ENCODE results near the gene CACNA1F. TPM values are rescaled to one million over a fixed set of nuclear protein-coding genes. Genes with fewer than 3 reads are reported as not detected.

CACNA1F gene
- total and polyA plus RNA-seq, 4 experiments from 2014 or later = 0.03 to 1.3 (median 1.2) TPM; not detected in 1

DNA sequence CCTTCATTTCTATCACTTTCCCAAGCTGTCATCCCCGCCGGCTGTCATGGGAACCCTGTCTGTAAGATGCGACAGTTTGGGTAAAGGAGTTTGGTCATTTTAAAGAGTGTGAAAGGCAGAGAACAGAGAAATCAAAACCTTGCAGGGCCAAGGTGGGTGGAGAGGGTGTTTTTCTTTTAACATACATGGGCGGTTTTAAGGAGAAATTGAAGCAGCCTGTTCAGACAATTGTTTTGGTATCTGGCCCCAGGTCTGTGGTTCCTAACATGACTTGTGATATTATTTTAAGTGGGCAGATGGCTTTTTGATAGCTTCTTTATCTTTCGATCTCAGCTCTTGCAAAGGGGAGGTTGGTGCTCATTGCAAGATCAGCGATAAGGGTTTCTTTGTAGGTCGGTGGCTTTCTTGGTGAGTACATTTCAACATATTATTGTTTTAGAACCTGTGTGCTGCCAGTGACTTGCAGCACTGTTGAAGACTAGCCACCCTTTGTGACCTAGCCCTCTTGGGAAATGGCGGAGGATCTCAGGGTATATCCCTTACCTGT is 40.1 kb upstream of the CACNA1F start:
- peak overlapping the region; percentile 70 to 88 (median 80) for H3K4me3 Mint-ChIP-seq
- Histone ChIP-seq H3K36me3 (ENCODE audit: insufficient read depth, low read length) (no peaks in the 10 kb centered on the region), H3K4me1 (ENCODE audit: insufficient read depth, low read length) (peaks cover 83% of the 10 kb centered on the region), H3K27me3 (ENCODE audit: insufficient read depth, low read length) (no peaks in the 10 kb centered on the region), H3K4me3 (ENCODE audit: low read length in 2 of 2) (peak overlapping the region; percentile 29 to 68), H3K9me3 (ENCODE audit: control insufficient read depth in 1 of 2, low read length in 2 of 2) (no peaks in the 10 kb centered on the region), H3K27ac (ENCODE audit: low read depth, low read length) (peak overlapping the region; percentile 31)
- H3K4me1 Mint-ChIP-seq = peaks cover 54 to 90% (median 72%) of the 10 kb centered on the region in 4 donors
- peaks cover 0 to 2% (median 0%) of the 10 kb centered on the region in 8 donors for H3K9me3 Mint-ChIP-seq
- peak overlapping the region; percentile 79 to 92 (median 84) for H3K27ac Mint-ChIP-seq
- ChIA-PET CTCF (ENCODE audit: partially characterized antibody) (interaction anchor here (1.1 to 3.4 kb wide), 3 partner anchors 18 to 80 kb away, joined by 3 to 15 read pairs (median 7); no protein-coding TSS in a partner anchor), POLR2A (ENCODE audit: partially characterized antibody) (interaction anchor here (0.7 to 3.2 kb wide), 20 partner anchors 8 to 605 kb away, joined by 3 to 17 read pairs (median 6); partner anchors contain the start of genes CCDC22, FOXP3 and PLP2)
- intact Hi-C loops (cut with micrococcal nuclease) = loop anchor here (5.0 kb wide), 1 partner anchor 34 kb away; no protein-coding TSS in a partner anchor
- DNase-seq = peak; percentile 73 to 80 (median 79)
- H3K27me3 Mint-ChIP-seq = no peaks in the 10 kb centered on the region
- peaks cover 12 to 14% of the 10 kb centered on the region in 2 donors for H3K36me3 Mint-ChIP-seq

DNA sequence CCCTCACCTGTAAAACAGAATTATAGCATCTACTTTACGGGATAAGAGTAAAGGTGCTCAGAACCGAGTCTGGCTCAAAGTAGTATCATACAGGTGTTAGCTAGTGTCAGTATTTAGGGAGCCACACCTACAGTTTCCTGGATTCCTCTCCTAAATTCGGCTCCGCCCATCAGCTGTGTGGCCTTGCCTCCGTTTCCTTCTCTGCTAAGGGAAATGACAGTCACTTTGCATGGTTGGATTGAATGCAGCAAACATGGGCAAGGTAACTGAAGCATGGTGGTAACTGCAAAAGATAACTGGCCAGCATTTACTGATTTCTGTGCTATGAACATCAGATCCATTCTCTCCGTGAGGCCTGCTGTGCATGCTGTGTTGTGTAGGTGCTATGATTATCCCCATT is 39.3 kb upstream of the CACNA1F start:
- Mint-ChIP-seq H3K9me3 (peaks cover 0 to 2% (median 0%) of the 10 kb centered on the region in 8 donors), H3K36me3 (peaks cover 8 to 14% of the 10 kb centered on the region in 2 donors), H3K27me3 (no peaks in the 10 kb centered on the region), H3K27ac (peak overlapping the region; percentile 73 to 92 (median 91)), H3K4me1 (peaks cover 47 to 86% (median 69%) of the 10 kb centered on the region in 4 donors), H3K4me3 (peak overlapping the region; percentile 70 to 88 (median 80))
- Histone ChIP-seq H3K27ac (ENCODE audit: low read depth, low read length) (peak overlapping the region; percentile 95), H3K4me1 (ENCODE audit: insufficient read depth, low read length) (peaks cover 80% of the 10 kb centered on the region), H3K4me3 (ENCODE audit: low read length in 2 of 2) (peak overlapping the region; percentile 65 to 68), H3K9me3 (ENCODE audit: control insufficient read depth in 1 of 2, low read length in 2 of 2) (no peaks in the 10 kb centered on the region), H3K36me3 (ENCODE audit: insufficient read depth, low read length) (no peaks in the 10 kb centered on the region), H3K27me3 (ENCODE audit: insufficient read depth, low read length) (no peaks in the 10 kb centered on the region)
- ChIA-PET CTCF (ENCODE audit: partially characterized antibody) (interaction anchor here (1.1 to 3.4 kb wide), 3 partner anchors 19 to 80 kb away, joined by 3 to 15 read pairs (median 7); no protein-coding TSS in a partner anchor), POLR2A (ENCODE audit: partially characterized antibody) (interaction anchor here (0.9 to 3.2 kb wide), 17 partner anchors 9 to 589 kb away, joined by 3 to 17 read pairs (median 8); partner anchors contain the start of genes CCDC22, FOXP3, PLP2 and WAS)
- DNase-seq = peak in 3 of 5 donors; percentile 25 to 28 (median 26)
- intact Hi-C loops (cut with micrococcal nuclease) = loop anchor here (5.0 kb wide), 1 partner anchor 35 kb away; no protein-coding TSS in a partner anchor

DNA sequence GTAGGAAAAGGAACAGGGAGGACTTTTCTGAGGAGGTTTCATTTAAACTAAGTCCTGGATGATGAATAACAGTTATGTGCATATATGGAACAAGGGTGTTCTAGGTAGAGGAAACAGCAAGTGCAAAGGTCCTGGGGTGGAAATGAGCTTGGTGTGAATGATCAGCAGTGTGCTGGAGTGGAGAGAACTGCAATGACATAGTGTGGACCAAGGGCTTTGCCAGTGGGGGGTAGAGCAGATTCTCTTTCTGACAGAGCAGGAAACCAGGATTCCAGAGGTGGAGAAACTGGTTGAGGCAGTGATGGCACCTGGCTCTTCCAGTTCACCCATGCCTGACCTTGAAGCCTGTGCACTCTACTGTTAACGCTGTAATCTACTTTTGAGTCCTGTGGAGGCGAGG is 38.2 kb upstream of the CACNA1F start:
- H3K27ac Mint-ChIP-seq = peak overlapping the region; percentile 57 to 91 (median 84)
- H3K36me3 Mint-ChIP-seq = peaks cover 4 to 14% of the 10 kb centered on the region in 2 donors
- DNase-seq = no peak
- Histone ChIP-seq H3K4me1 (ENCODE audit: insufficient read depth, low read length) (peaks cover 69% of the 10 kb centered on the region), H3K9me3 (ENCODE audit: control insufficient read depth in 1 of 2, low read length in 2 of 2) (no peaks in the 10 kb centered on the region), H3K36me3 (ENCODE audit: insufficient read depth, low read length) (no peaks in the 10 kb centered on the region), H3K4me3 (ENCODE audit: low read length in 2 of 2) (peak overlapping the region; percentile 65 to 68), H3K27ac (ENCODE audit: low read depth, low read length) (peak overlapping the region; percentile 95), H3K27me3 (ENCODE audit: insufficient read depth, low read length) (no peaks in the 10 kb centered on the region)
- ChIA-PET CTCF (ENCODE audit: partially characterized antibody) (interaction anchor here (3.4 kb wide), 1 partner anchor 79 kb away, joined by 15 read pairs; no protein-coding TSS in a partner anchor), POLR2A (ENCODE audit: partially characterized antibody) (interaction anchor here (0.7 to 3.2 kb wide), 9 partner anchors 14 to 313 kb away, joined by 3 to 17 read pairs (median 4); partner anchors contain the start of gene CCDC22)
- no peaks in the 10 kb centered on the region for H3K27me3 Mint-ChIP-seq
- H3K9me3 Mint-ChIP-seq = peaks cover 0 to 3% (median 0%) of the 10 kb centered on the region in 8 donors
- intact Hi-C loops (cut with micrococcal nuclease) = loop anchor here (5.0 kb wide), 1 partner anchor 36 kb away; no protein-coding TSS in a partner anchor
- H3K4me3 Mint-ChIP-seq = peak overlapping the region; percentile 70 to 88 (median 78)
- H3K4me1 Mint-ChIP-seq = peaks cover 39 to 77% (median 61%) of the 10 kb centered on the region in 4 donors

DNA sequence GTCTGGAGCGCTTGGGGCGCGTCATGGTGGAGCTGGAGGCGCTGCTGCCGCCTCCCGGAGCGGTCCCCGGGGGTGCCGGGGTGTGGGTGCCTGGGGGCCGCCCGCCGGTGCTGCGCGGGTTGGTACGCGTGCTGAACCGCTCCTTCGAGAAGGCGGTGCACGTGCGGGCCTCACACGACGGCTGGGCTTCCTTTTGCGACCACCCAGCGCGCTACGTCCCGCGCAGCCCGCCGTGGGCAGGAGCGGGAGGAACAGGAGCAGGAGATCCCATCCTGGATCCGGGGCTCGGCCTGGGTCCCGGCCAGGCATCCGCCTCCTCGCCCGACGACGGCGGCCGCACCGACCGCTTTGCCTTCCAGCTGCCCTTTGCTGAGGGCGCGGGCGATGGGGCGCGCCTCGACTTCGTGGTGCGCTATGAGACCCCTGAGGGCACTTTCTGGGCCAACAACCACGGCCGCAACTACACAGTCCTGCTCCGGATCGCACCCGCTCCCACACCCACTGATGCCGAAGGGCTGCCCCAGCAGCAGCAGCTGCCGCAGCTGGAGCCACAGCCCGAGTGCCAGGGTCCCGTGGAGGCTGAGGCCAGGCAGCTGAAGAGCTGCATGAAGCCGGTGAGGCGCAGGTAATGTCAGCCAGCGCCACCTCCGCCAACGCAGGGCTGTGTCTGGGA is 37.2 kb upstream of the CACNA1F start:
- no peak for DNase-seq
- Mint-ChIP-seq H3K27me3 (no peaks in the 10 kb centered on the region), H3K9me3 (peaks cover 0 to 3% (median 0%) of the 10 kb centered on the region in 8 donors), H3K27ac (peak overlapping the region in 5 of 7 donors; percentile 73 to 91 (median 85)), H3K4me1 (peaks cover 33 to 67% (median 53%) of the 10 kb centered on the region in 4 donors), H3K36me3 (peaks cover 4 to 14% of the 10 kb centered on the region in 2 donors), H3K4me3 (peak overlapping the region; percentile 70 to 88 (median 78))
- H3K4me1 ChIP-seq (ENCODE audit: insufficient read depth, low read length) = peaks cover 59% of the 10 kb centered on the region
- ChIA-PET POLR2A (ENCODE audit: partially characterized antibody) (interaction anchor here (0.6 to 3.5 kb wide), 4 partner anchors 35 to 104 kb away, joined by 3 to 28 read pairs (median 6); partner anchors contain the start of gene CCDC22), CTCF (ENCODE audit: partially characterized antibody) (interaction anchor here (3.4 kb wide), 1 partner anchor 78 kb away, joined by 15 read pairs; no protein-coding TSS in a partner anchor)
- H3K9me3 ChIP-seq (ENCODE audit: control insufficient read depth in 1 of 2, low read length in 2 of 2) = no peaks in the 10 kb centered on the region
- H3K36me3 ChIP-seq (ENCODE audit: insufficient read depth, low read length) = no peaks in the 10 kb centered on the region
- H3K27me3 ChIP-seq (ENCODE audit: insufficient read depth, low read length) = no peaks in the 10 kb centered on the region
- intact Hi-C loops (cut with micrococcal nuclease) = loop anchor here (5.0 kb wide), 1 partner anchor 37 kb away; no protein-coding TSS in a partner anchor
- peak overlapping the region; percentile 23 to 68 for H3K4me3 ChIP-seq (ENCODE audit: low read length in 2 of 2)
- peak overlapping the region; percentile 95 for H3K27ac ChIP-seq (ENCODE audit: low read depth, low read length)

DNA sequence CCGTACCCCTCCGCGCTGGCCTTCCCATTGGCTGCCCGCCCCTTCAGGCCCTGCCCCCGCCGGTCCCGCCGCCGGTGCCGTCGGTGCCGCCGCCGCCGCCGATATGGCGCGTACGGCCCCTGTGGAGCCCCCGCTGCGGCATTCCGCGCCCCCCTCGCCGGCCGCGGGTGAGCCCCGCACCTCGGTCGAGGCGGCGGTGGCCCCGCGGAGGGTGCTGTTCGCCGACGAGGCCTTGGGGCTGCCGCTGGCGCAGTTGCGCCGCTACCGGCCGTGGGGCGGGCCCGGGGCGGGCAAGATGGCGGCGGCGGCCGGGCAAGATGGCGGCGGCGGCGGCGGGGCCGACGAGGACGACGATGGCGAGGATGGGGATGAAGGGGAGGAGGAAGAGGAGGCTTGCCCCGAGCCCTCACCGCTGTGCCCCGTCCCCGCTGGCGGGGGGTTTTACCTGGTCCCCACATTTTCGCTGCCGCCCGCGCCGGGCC is 36.7 kb upstream of the CACNA1F start, which contains the start of gene PPP1R3F:
PPP1R3F (plus strand) TSS at position 27 of the 482 bp plus-strand sequence; CDS start at position 104, 77 bp downstream.
- H3K27ac ChIP-seq (ENCODE audit: low read depth, low read length) = peak within 1 kb of the TSS; percentile 95
- peak within 1 kb of the TSS; percentile 99 to 100 (median 100) for H3K27ac Mint-ChIP-seq
- peaks cover 27 to 66% (median 50%) of the 10 kb centered on the region in 4 donors for H3K4me1 Mint-ChIP-seq
- no peaks in the 10 kb centered on the region for H3K9me3 ChIP-seq (ENCODE audit: control insufficient read depth in 1 of 2, low read length in 2 of 2)
- peaks cover 54% of the 10 kb centered on the region for H3K4me1 ChIP-seq (ENCODE audit: insufficient read depth, low read length)
- peak within 1 kb of the TSS; percentile 89 to 99 (median 95) for H3K4me3 Mint-ChIP-seq
- H3K27me3 Mint-ChIP-seq = no peaks in the 10 kb centered on the region
- peak in 1 of 5 donors; percentile 53 for DNase-seq
- intact Hi-C loops (cut with micrococcal nuclease) = loop anchor here (1.0 to 10.0 kb wide), 6 partner anchors 35 to 468 kb away; partner anchors contain the start of genes CCDC22, HDAC6, PRAF2 and SYP
- H3K36me3 Mint-ChIP-seq = peaks cover 4 to 13% of the 10 kb centered on the region in 2 donors
- POLR2A ChIA-PET (ENCODE audit: partially characterized antibody) = interaction anchor here (0.6 to 3.5 kb wide), 13 partner anchors 10 to 312 kb away, joined by 3 to 36 read pairs (median 5); partner anchors contain the start of genes CCDC22 and PLP2
- peak within 1 kb of the TSS; percentile 65 to 68 for H3K4me3 ChIP-seq (ENCODE audit: low read length in 2 of 2)
- H3K36me3 ChIP-seq (ENCODE audit: insufficient read depth, low read length) = no peaks in the 10 kb centered on the region
- peaks cover 0 to 3% (median 0%) of the 10 kb centered on the region in 8 donors for H3K9me3 Mint-ChIP-seq
- H3K27me3 ChIP-seq (ENCODE audit: insufficient read depth, low read length) = no peaks in the 10 kb centered on the region
- CTCF ChIA-PET (ENCODE audit: partially characterized antibody) = interaction anchor here (1.1 to 3.4 kb wide), 2 partner anchors 77 kb away, joined by 7 to 15 read pairs; no protein-coding TSS in a partner anchor

DNA sequence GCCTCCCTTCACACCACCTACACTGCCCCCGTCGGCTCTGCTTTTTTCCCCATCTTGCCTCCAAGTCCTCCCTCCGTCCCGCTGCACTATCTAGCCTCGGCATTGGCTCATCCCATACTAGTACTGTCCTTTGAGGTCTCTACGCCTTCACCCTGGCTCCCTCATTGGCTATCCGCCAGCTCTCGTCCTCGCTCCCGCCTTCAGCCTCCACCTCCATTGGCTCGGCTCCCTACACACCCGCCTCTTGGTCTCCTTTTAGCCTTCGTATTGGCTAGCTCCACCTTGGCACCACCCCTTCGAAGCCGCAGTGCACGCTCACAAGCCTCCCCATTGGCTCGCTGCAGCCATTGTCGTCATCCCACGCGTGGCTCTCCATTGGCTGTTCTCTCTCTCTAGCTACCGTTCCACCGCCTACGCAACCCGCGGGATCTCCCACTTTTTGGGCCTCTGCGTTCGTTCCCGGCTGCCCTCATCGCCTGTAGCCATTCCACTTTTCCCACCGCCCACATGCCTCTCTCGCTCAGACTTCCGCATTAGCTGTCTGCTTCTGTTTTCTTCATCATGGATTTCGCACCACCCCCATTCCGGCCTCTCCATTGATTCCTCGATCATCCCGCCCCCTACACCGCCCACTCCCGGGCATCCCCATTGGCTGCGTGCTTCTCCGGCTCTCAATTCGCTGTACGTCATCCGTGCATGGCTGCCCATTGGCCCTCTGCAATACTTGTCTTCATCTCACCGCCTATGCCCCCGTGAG is 36.0 kb upstream of the CACNA1F start:
- H3K27me3 Mint-ChIP-seq = no peaks in the 10 kb centered on the region
- POLR2A ChIA-PET (ENCODE audit: partially characterized antibody) = interaction anchor here (0.6 to 3.5 kb wide), 15 partner anchors 11 to 311 kb away, joined by 3 to 36 read pairs (median 4); partner anchors contain the start of genes CCDC22 and PLP2
- peaks cover 47% of the 10 kb centered on the region for H3K4me1 ChIP-seq (ENCODE audit: insufficient read depth, low read length)
- peak; percentile 92 to 98 (median 96) for DNase-seq
- CTCF ChIA-PET (ENCODE audit: partially characterized antibody) = interaction anchor here (0.7 to 1.1 kb wide), 3 partner anchors 77 to 113 kb away, joined by 3 to 7 read pairs (median 3); no protein-coding TSS in a partner anchor
- H3K9me3 Mint-ChIP-seq = peaks cover 0 to 3% (median 0%) of the 10 kb centered on the region in 8 donors
- H3K27ac Mint-ChIP-seq = peak overlapping the region; percentile 99 to 100 (median 100)
- H3K27me3 ChIP-seq (ENCODE audit: insufficient read depth, low read length) = no peaks in the 10 kb centered on the region
- no peaks in the 10 kb centered on the region for H3K9me3 ChIP-seq (ENCODE audit: control insufficient read depth in 1 of 2, low read length in 2 of 2)
- H3K27ac ChIP-seq (ENCODE audit: low read depth, low read length) = peak overlapping the region; percentile 95
- peak overlapping the region; percentile 89 to 99 (median 95) for H3K4me3 Mint-ChIP-seq
- peak overlapping the region; percentile 65 to 68 for H3K4me3 ChIP-seq (ENCODE audit: low read length in 2 of 2)
- peaks cover 4 to 12% of the 10 kb centered on the region in 2 donors for H3K36me3 Mint-ChIP-seq
- intact Hi-C loops (cut with micrococcal nuclease) = loop anchor here (1.0 to 10.0 kb wide), 5 partner anchors 34 to 467 kb away; partner anchors contain the start of genes CCDC22, HDAC6, PRAF2 and SYP
- no peaks in the 10 kb centered on the region for H3K36me3 ChIP-seq (ENCODE audit: insufficient read depth, low read length)
- H3K4me1 Mint-ChIP-seq = peaks cover 21 to 65% (median 47%) of the 10 kb centered on the region in 4 donors
